DND-41 (cell line): ENCODE data around the gene STK32B.

Experiments
- ATAC-seq: fragments of 200-7000 bp; cut with Tn5 transposase; 3 replicates; pipeline ENCODE4 v1.9.1; 2021; ENCODE audit warnings: low read depth; ENCODE audit not compliant: insufficient read depth
- DNase-seq: peaks from one replicate; pipeline ENCODE4 v3.0.0-alpha.2; 2020
- H2AFZ ChIP-seq: 2 replicates; pipeline ENCODE4 v1.6.0; 2012; ENCODE audit warnings: low read depth, low read length
- H3K27ac ChIP-seq: 2 replicates; pipeline ENCODE4 v1.5.1; 2012; ENCODE audit warnings: low read length, inconsistent platforms
- H3K27me3 ChIP-seq: fragments of 200-600 bp; sonication (generic); 2 replicates; pipeline ENCODE4 v1.6.0; 2012; ENCODE audit warnings: low read length, mild to moderate bottlenecking, inconsistent platforms; ENCODE audit not compliant: insufficient read depth, poor library complexity
- H3K36me3 ChIP-seq: 2 replicates; pipeline ENCODE4 v1.5.1; 2012; ENCODE audit warnings: low read length, inconsistent platforms; ENCODE audit not compliant: insufficient read depth
- H3K4me1 ChIP-seq: 2 replicates; pipeline ENCODE4 v1.5.1; 2012; ENCODE audit warnings: mild to moderate bottlenecking, low read length; ENCODE audit not compliant: insufficient read depth
- H3K4me2 ChIP-seq: 2 replicates; pipeline ENCODE4 v1.6.0; 2012; ENCODE audit warnings: mild to moderate bottlenecking, moderate library complexity, low read length, inconsistent platforms; ENCODE audit not compliant: insufficient read depth
- H3K4me3 ChIP-seq, 2 experiments: fragments of 200-600 bp in 1 of 2; shearing (Covaris generic) in 1 of 2; 2 replicates each; pipeline ENCODE4 v1.5.1; 2012 to 2016; ENCODE audit warnings: inconsistent platforms in 2 of 2, low read length in 2 of 2, mild to moderate bottlenecking in 2 of 2, low read depth in 1 of 2, moderate library complexity in 1 of 2
- H3K79me2 ChIP-seq: 2 replicates; pipeline ENCODE4 v1.6.0; 2012; ENCODE audit warnings: low read length, inconsistent platforms; ENCODE audit not compliant: insufficient read depth
- H3K9ac ChIP-seq: 2 replicates; pipeline ENCODE4 v1.6.0; 2012; ENCODE audit warnings: low read depth, mild to moderate bottlenecking, inconsistent platforms, low read length, moderate library complexity
- H3K9me3 ChIP-seq: 2 replicates; pipeline ENCODE4 v1.5.1; 2012; ENCODE audit warnings: low read length, moderate library complexity, mild to moderate bottlenecking, inconsistent platforms; ENCODE audit not compliant: insufficient read depth, severe bottlenecking
- H4K20me1 ChIP-seq: 2 replicates; pipeline ENCODE4 v1.6.0; 2012; ENCODE audit warnings: low read length; ENCODE audit not compliant: insufficient read depth
- EZH2 ChIP-seq: IDR thresholded peaks from 3 replicates; pipeline ENCODE4 v1.6.1; 2012; ENCODE audit warnings: borderline replicate concordance, low read depth, mild to moderate bottlenecking, moderate library complexity, low read length, inconsistent platforms; ENCODE audit not compliant: severe bottlenecking
- TF ChIP-seq, protein P1 (sequence below): IDR thresholded peaks from 2 replicates; pipeline ENCODE4 v1.5.1; 2012; ENCODE audit warnings: borderline replicate concordance, low read length, moderate library complexity, mild to moderate bottlenecking; ENCODE audit not compliant: poor library complexity, severe bottlenecking; ENCODE audit errors: extremely low read depth

STK32B gene

DNA sequence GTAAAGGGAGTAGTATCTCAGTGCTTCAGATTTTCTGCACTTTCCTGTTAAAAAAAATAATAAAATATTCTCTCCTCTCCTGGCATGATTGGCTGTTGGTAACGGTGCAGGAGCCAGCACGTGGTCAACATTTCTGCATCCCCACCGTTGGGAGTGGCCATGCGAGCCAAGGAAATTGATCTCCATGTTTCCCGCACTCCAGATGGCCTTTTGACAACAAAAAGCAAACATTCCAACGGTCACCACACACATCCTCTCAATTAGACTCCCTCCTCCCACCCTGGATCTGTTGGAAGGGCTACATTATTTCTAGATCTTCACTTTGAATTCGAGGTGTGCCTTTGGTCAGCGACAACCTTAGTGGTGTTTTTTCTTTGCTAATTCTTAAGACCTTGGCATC is 45.0 kb downstream of the STK32B start:
- no peak for ATAC-seq

DNA sequence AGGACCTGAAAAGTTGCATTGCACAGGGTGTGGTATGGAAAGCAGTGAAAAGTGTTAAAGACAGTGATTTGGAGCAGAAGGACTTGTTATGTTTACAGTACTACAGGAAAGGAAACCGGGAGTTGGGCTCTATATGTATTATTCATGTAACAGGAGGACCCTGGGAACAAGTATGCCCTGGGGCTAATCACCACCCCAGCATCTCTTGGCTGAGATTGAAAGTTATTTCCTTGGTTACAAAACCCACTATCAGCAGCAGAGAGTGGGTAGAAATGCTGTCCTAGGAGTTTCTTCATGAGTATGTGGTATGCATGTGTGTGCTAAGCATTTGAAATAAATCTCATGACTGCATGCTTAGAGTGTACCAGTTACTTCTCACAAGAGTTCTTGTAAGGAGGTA is 46.9 kb downstream of the STK32B start:
- no peak for DNase-seq
- H2AFZ ChIP-seq = no peak overlapping the region
- no peak for TF ChIP-seq EZH2
- TF ChIP-seq, protein P1, sequence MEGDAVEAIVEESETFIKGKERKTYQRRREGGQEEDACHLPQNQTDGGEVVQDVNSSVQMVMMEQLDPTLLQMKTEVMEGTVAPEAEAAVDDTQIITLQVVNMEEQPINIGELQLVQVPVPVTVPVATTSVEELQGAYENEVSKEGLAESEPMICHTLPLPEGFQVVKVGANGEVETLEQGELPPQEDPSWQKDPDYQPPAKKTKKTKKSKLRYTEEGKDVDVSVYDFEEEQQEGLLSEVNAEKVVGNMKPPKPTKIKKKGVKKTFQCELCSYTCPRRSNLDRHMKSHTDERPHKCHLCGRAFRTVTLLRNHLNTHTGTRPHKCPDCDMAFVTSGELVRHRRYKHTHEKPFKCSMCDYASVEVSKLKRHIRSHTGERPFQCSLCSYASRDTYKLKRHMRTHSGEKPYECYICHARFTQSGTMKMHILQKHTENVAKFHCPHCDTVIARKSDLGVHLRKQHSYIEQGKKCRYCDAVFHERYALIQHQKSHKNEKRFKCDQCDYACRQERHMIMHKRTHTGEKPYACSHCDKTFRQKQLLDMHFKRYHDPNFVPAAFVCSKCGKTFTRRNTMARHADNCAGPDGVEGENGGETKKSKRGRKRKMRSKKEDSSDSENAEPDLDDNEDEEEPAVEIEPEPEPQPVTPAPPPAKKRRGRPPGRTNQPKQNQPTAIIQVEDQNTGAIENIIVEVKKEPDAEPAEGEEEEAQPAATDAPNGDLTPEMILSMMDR = no peak

More for the DNA sequence above, 45.0 kb downstream of the STK32B start:
- Histone ChIP-seq H3K27me3 (no peaks in the 10 kb centered on the region), H2AFZ (no peak overlapping the region), H4K20me1 (no peaks in the 10 kb centered on the region), H3K9me3 (no peaks in the 10 kb centered on the region), H3K27ac (no peak overlapping the region), H3K9ac (no peak overlapping the region), H3K4me1 (no peaks in the 10 kb centered on the region), H3K79me2 (no peaks in the 10 kb centered on the region), H3K4me3 (no peak overlapping the region), H3K36me3 (no peaks in the 10 kb centered on the region), H3K4me2 (no peak overlapping the region)
- TF ChIP-seq EZH2 = no peak
- DNase-seq = no peak

DNA sequence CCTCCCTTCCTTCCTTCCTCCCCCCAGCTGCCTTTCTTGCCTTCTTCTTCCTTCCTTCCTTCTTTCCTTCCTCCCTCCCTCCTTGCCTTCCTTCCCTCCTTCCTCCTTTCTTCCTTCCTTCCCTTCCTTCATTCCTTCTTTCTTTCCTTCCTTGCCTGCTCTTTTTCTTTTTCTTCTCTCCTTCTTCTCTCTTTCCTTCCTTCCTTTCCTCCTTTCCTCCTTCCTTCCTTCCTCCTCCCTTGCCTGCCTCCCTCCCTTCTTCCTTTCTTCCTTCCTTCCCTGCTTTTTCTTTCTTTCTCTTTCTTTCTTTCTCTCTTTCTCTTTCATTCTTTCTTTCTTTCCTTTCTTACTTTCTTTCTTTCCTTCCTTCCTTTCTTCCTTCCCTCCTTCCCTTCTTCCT is 49.1 kb downstream of the STK32B start:
- no peaks in the 10 kb centered on the region for H4K20me1 ChIP-seq
- no peaks in the 10 kb centered on the region for H3K9me3 ChIP-seq
- no peaks in the 10 kb centered on the region for H3K36me3 ChIP-seq
- H3K9ac ChIP-seq = no peak overlapping the region
- no peaks in the 10 kb centered on the region for H3K79me2 ChIP-seq
- no peak overlapping the region for H2AFZ ChIP-seq
- H3K4me3 ChIP-seq = no peak overlapping the region
- H3K4me1 ChIP-seq = no peaks in the 10 kb centered on the region
- H3K27me3 ChIP-seq = no peaks in the 10 kb centered on the region
- no peak for DNase-seq
- TF ChIP-seq EZH2 = no peak
- TF ChIP-seq, protein P1 = no peak
- no peak for ATAC-seq
- no peak overlapping the region for H3K4me2 ChIP-seq
- H3K27ac ChIP-seq = no peak overlapping the region

More for the DNA sequence above, 46.9 kb downstream of the STK32B start:
- no peaks in the 10 kb centered on the region for H3K27me3 ChIP-seq
- no peak overlapping the region for H3K4me3 ChIP-seq
- ATAC-seq = no peak
- no peaks in the 10 kb centered on the region for H3K36me3 ChIP-seq
- no peaks in the 10 kb centered on the region for H4K20me1 ChIP-seq
- no peaks in the 10 kb centered on the region for H3K79me2 ChIP-seq
- H3K9ac ChIP-seq = no peak overlapping the region
- no peak overlapping the region for H3K4me2 ChIP-seq
- H3K27ac ChIP-seq = no peak overlapping the region
- no peaks in the 10 kb centered on the region for H3K4me1 ChIP-seq
- no peaks in the 10 kb centered on the region for H3K9me3 ChIP-seq

DNA sequence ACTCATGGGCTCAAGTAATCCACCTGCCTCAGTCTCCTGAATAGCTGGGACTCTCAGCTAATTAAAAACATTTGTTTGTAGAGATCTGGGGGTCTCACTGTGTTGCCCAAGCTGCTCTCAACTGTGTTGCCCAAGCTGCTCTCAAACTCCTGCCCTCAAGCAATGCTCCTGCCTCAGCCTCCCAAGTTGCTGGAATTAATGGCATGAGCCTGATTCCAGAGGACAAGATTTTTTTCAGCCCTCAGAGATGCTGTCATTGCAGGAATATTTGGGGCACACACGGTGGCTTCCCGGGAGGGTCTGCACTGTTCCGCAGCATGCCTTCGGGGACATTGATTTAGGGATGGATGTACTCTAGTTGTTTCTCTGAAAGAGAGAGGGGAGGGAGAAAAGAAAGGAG is 49.7 kb downstream of the STK32B start:
- Histone ChIP-seq H3K4me3 (no peak overlapping the region), H4K20me1 (no peaks in the 10 kb centered on the region), H3K27me3 (no peaks in the 10 kb centered on the region), H3K9ac (no peak overlapping the region), H3K79me2 (no peaks in the 10 kb centered on the region), H3K4me2 (no peak overlapping the region), H2AFZ (no peak overlapping the region), H3K4me1 (no peaks in the 10 kb centered on the region), H3K27ac (no peak overlapping the region), H3K36me3 (no peaks in the 10 kb centered on the region), H3K9me3 (no peaks in the 10 kb centered on the region)
- DNase-seq (no peak), ATAC-seq (no peak)
- no peak for TF ChIP-seq EZH2
- TF ChIP-seq, protein P1 = no peak
